ENCODE results near the gene B3GAT1. TPM values are rescaled to one million over a fixed set of nuclear protein-coding genes. Genes with fewer than 3 reads are reported as not detected.
A peak's percentile ranks its signal among the peaks of the same experiment; 100 is the strongest.

B3GAT1 gene
- total and polyA plus RNA-seq, 2 of the 13 experiments (the other 11 are each of a cell fraction or from before 2014, with no cell fraction given): not detected

GRCh38 chr11:134382830-134383229 is 29.2 kb downstream of the B3GAT1 start:
- Histone ChIP-seq H3K27me3 (ENCODE audit: control insufficient read depth in 1 of 2, insufficient read depth in 2 of 2, low read length in 2 of 2) (peaks cover 6 to 40% of the 10 kb centered on the region in 2 experiments; a peak in 4 of 5 replicates), H3K4me1 (ENCODE audit: insufficient read depth, low read length) (no peaks in the 10 kb centered on the region), H3K9me3 (ENCODE audit: low read length) (no peaks in the 10 kb centered on the region), H3K4me3 (replicated peaks in 1 of 3; ENCODE audit: insufficient read depth in 1 of 3, low read depth in 2 of 3, low read length in 3 of 3) (no peak overlapping the region), H3K4me2 (ENCODE audit: low read depth, low read length) (no peak overlapping the region), H4K20me1 (ENCODE audit: insufficient read depth, low read length) (no peaks in the 10 kb centered on the region), H3K79me2 (ENCODE audit: insufficient read depth, low read length) (no peaks in the 10 kb centered on the region), H3K36me3 (replicated peaks in 1 of 2; ENCODE audit: control insufficient read depth in 1 of 2, insufficient read depth in 2 of 2, low read length in 2 of 2) (no peaks in the 10 kb centered on the region), H2AFZ (ENCODE audit: low read length) (no peak overlapping the region), H3K9ac (ENCODE audit: insufficient read depth, low read depth, low read length) (no peak overlapping the region), H3K27ac (ENCODE audit: extremely low read length, insufficient read depth, low read length) (no peak overlapping the region)
- in situ Hi-C loops (cut with HindIII; ENCODE audit: extremely low pct_ligation_motif_present, low pct_unique_long_range_greater_than_20kb) (no loop called here), intact Hi-C loops (cut with micrococcal nuclease; ENCODE audit: unreplicated experiment) (no loop called here)
- POLR2A ChIA-PET: no interaction called here
- FAIRE-seq (no peak), ATAC-seq (no peak), DNase-seq (ENCODE audit: low spot score) (no peak)
- no peak for TF ChIP-seq NR0B2 (CRISPR knock-in tag; IDR thresholded peaks at IDR 0.05)
- no peak for TF ChIP-seq ZNF337 (CRISPR knock-in tag; IDR thresholded peaks at IDR 0.05; ENCODE audit: borderline replicate concordance, low read depth)
- no TSS peak for BruUV-seq (replicated peaks)
- CTCF ChIA-PET (ENCODE audit: low intra/inter-chr PET ratio, low total read pairs): no interaction called here
- WGBS (ENCODE audit: low lambda C conversion rate): 0% methylated on average over 2 of the region's 24 CpGs

GRCh38 chr11:134382257-134382656 is 29.8 kb downstream of the B3GAT1 start:
- Histone ChIP-seq H3K79me2 (ENCODE audit: insufficient read depth, low read length) (no peaks in the 10 kb centered on the region), H3K36me3 (replicated peaks in 1 of 2; ENCODE audit: control insufficient read depth in 1 of 2, insufficient read depth in 2 of 2, low read length in 2 of 2) (no peaks in the 10 kb centered on the region), H3K4me2 (ENCODE audit: low read depth, low read length) (no peak overlapping the region), H3K4me1 (ENCODE audit: insufficient read depth, low read length) (no peaks in the 10 kb centered on the region), H3K9ac (ENCODE audit: insufficient read depth, low read depth, low read length) (no peak overlapping the region), H3K27ac (ENCODE audit: extremely low read length, insufficient read depth, low read length) (no peak overlapping the region), H3K4me3 (replicated peaks in 1 of 3; ENCODE audit: insufficient read depth in 1 of 3, low read depth in 2 of 3, low read length in 3 of 3) (no peak overlapping the region), H3K27me3 (ENCODE audit: control insufficient read depth in 1 of 2, insufficient read depth in 2 of 2, low read length in 2 of 2) (peaks cover 6 to 44% of the 10 kb centered on the region in 2 experiments; a peak in 4 of 5 replicates), H4K20me1 (ENCODE audit: insufficient read depth, low read length) (no peaks in the 10 kb centered on the region), H3K9me3 (ENCODE audit: low read length) (no peaks in the 10 kb centered on the region), H2AFZ (ENCODE audit: low read length) (no peak overlapping the region)
- ChIA-PET POLR2A (no interaction called here), CTCF (ENCODE audit: low intra/inter-chr PET ratio, low total read pairs) (no interaction called here)
- intact Hi-C loops (cut with micrococcal nuclease; ENCODE audit: unreplicated experiment): no loop called here
- no TSS peak for BruUV-seq (replicated peaks)
- WGBS (ENCODE audit: low lambda C conversion rate): 58% methylated on average over 7 of the region's 8 CpGs
- in situ Hi-C loops (cut with HindIII; ENCODE audit: extremely low pct_ligation_motif_present, low pct_unique_long_range_greater_than_20kb): no loop called here
- FAIRE-seq: no peak
- ATAC-seq: no peak
- no peak for DNase-seq (ENCODE audit: low spot score)
- TF ChIP-seq NFYC (CRISPR knock-in tag; IDR thresholded peaks at IDR 0.05): no peak
- no peak for TF ChIP-seq ZZZ3 (CRISPR knock-in tag; IDR thresholded peaks at IDR 0.05; ENCODE audit: borderline replicate concordance)
- TF ChIP-seq HCFC1 (IDR thresholded peaks at IDR 0.05; ENCODE audit: low read depth, low read length): no peak
- no peak for TF ChIP-seq CREB3 (CRISPR knock-in tag; IDR thresholded peaks at IDR 0.05)
- no peak for TF ChIP-seq ZNF724P (CRISPR knock-in tag; IDR thresholded peaks at IDR 0.05; ENCODE audit: borderline replicate concordance)
- no peak for TF ChIP-seq ZNF235 (CRISPR knock-in tag; IDR thresholded peaks at IDR 0.05; ENCODE audit: borderline replicate concordance)
- TF ChIP-seq MNT (IDR thresholded peaks at IDR 0.05): peak; percentile 71
